Smooth muscle cell (in vitro differentiated cells): ENCODE measurements around the gene BNC2. TPM values are rescaled to one million over a fixed set of nuclear protein-coding genes. Genes with fewer than 3 reads are reported as not detected.

Experiments
- DNase-seq: peaks from one replicate; lab custom pipeline; 2025; ENCODE audit not compliant: unreplicated experiment; lab: John Stamatoyannopoulos, UW
- H2AFZ ChIP-seq: fragments of 200-600 bp; sonication (generic); 2 replicates; pipeline ENCODE4 v1.6.0; 2016; ENCODE audit warnings: antibody characterized with exemption, low read depth, mild to moderate bottlenecking
- H3F3A ChIP-seq: fragments of 200-600 bp; sonication (generic); 2 replicates; pipeline ENCODE4 v1.6.0; 2017; ENCODE audit warnings: antibody characterized with exemption, low read depth
- H3K27ac ChIP-seq: fragments of 200-600 bp; sonication (generic); 2 replicates; pipeline ENCODE4 v1.5.1; 2016; ENCODE audit warnings: low read depth, mild to moderate bottlenecking
- H3K27me3 ChIP-seq: fragments of 200-600 bp; sonication (generic); 2 replicates; pipeline ENCODE4 v1.6.1; 2016; ENCODE audit warnings: low read depth, mild to moderate bottlenecking
- H3K36me3 ChIP-seq: fragments of 200-600 bp; sonication (generic); 2 replicates; pipeline ENCODE4 v1.5.1; 2016; ENCODE audit warnings: low read depth
- H3K4me1 ChIP-seq: fragments of 200-600 bp; sonication (generic); 2 replicates; pipeline ENCODE4 v1.5.1; 2016; ENCODE audit warnings: low read depth
- H3K4me2 ChIP-seq: fragments of 200-600 bp; sonication (generic); 2 replicates; pipeline ENCODE4 v1.6.0; 2016; ENCODE audit warnings: mild to moderate bottlenecking
- H3K4me3 ChIP-seq: fragments of 200-600 bp; sonication (generic); 2 replicates; pipeline ENCODE4 v1.5.1; 2016; ENCODE audit warnings: mild to moderate bottlenecking
- H3K79me2 ChIP-seq: fragments of 200-600 bp; sonication (generic); 2 replicates; pipeline ENCODE4 v1.6.0; 2016; ENCODE audit warnings: low read depth, mild to moderate bottlenecking
- H3K9ac ChIP-seq: fragments of 200-600 bp; sonication (generic); 2 replicates; pipeline ENCODE4 v1.6.0; 2016; ENCODE audit warnings: low read depth
- H3K9me3 ChIP-seq: fragments of 200-600 bp; sonication (generic); replicated peaks from 2 replicates; pipeline ENCODE4 v1.5.1; 2016; ENCODE audit warnings: low read depth
- H4K20me1 ChIP-seq: fragments of 200-600 bp; sonication (generic); 2 replicates; pipeline ENCODE4 v1.6.0; 2016; ENCODE audit warnings: low read depth
- WGBS: methylation state at CpG from one replicate; pipeline ENCODE4 v1.1.7; 2016; ENCODE audit warnings: low lambda C conversion rate; 5-methylcytosine and 5-hydroxymethylcytosine counted together
- polyA plus RNA-seq: library from polyadenylated mRNA; unstranded; fragments of >200 nt; fragmentation: Nextera tagmentation; extraction: Ambion mirVana; gene quantifications from 2 replicates; pipeline ENCODE4 v1.2.1, GENCODE V29; 2016
- total RNA-seq: library from RNA; depleted of rRNA; stranded (reverse); fragments of >200 nt; gene quantifications from 2 replicates; pipeline ENCODE4 v1.2.3, GENCODE V29; 2014
- TF ChIP-seq, protein P1 (sequence below): fragments of 200-600 bp; sonication (generic); IDR thresholded peaks from 2 replicates; pipeline ENCODE4 v1.5.1; 2017; ENCODE audit warnings: borderline replicate concordance, mild to moderate bottlenecking, antibody characterized with exemption; ENCODE audit not compliant: insufficient read depth, poor library complexity, severe bottlenecking

Gene BNC2
- total and polyA plus RNA-seq, 2 experiments from 2014 or later: 11.6 to 13.5 TPM

DNA sequence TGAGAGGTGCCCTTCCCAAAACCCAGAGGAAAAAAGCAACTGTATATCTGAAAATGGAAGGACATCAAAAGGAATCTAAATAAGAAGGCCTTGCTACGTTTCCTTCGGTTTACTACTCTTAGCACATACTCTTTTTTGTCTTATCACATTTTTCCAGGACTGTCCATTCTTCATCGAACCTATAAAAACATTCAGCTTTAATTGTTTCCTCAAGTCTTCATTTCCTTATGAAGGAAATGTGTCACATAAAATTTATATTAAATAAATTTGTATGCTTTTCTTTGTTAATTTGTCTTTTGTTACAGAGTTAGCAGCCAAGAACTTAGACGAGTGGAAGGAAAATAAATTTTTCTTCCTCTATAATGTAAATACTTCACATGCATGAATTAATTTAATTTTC is 255.0 kb downstream of the BNC2 start:
- Histone ChIP-seq H3K27ac (no peak overlapping the region), H3K9ac (no peak overlapping the region), H3K9me3 (no peaks in the 10 kb centered on the region), H4K20me1 (no peaks in the 10 kb centered on the region), H3K27me3 (peaks cover 12% of the 10 kb centered on the region), H3F3A (no peaks in the 10 kb centered on the region), H3K4me2 (no peak overlapping the region), H3K4me1 (peaks cover 11% of the 10 kb centered on the region), H3K36me3 (no peaks in the 10 kb centered on the region), H3K79me2 (no peaks in the 10 kb centered on the region), H2AFZ (no peak overlapping the region), H3K4me3 (no peak overlapping the region)
- no peak for DNase-seq
- TF ChIP-seq, protein P1, sequence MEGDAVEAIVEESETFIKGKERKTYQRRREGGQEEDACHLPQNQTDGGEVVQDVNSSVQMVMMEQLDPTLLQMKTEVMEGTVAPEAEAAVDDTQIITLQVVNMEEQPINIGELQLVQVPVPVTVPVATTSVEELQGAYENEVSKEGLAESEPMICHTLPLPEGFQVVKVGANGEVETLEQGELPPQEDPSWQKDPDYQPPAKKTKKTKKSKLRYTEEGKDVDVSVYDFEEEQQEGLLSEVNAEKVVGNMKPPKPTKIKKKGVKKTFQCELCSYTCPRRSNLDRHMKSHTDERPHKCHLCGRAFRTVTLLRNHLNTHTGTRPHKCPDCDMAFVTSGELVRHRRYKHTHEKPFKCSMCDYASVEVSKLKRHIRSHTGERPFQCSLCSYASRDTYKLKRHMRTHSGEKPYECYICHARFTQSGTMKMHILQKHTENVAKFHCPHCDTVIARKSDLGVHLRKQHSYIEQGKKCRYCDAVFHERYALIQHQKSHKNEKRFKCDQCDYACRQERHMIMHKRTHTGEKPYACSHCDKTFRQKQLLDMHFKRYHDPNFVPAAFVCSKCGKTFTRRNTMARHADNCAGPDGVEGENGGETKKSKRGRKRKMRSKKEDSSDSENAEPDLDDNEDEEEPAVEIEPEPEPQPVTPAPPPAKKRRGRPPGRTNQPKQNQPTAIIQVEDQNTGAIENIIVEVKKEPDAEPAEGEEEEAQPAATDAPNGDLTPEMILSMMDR: no peak
- 96% methylated on average over 4 of the region's 4 CpGs for WGBS

DNA sequence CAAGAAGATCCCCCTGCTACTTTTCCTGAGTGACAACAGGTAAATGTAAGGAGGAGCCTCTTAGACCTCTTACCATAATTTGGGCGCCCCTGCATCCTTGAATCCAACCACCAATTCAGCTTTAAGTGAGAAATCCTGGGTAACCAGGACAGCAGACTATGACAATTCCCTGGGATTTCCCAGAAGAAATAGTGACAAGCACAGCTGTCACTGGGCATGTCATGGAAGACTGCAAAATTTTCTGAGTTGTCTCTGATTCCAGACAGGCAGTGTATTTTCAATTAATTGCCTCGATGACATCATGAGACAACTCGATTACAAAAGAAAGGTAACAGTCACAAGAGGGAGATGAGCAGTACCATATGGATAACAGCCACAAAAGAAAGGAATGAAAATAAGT is 256.9 kb downstream of the BNC2 start:
- H3K36me3 ChIP-seq: no peaks in the 10 kb centered on the region
- H3F3A ChIP-seq: no peaks in the 10 kb centered on the region
- H3K79me2 ChIP-seq: no peaks in the 10 kb centered on the region
- no peak overlapping the region for H3K27ac ChIP-seq
- H2AFZ ChIP-seq: no peak overlapping the region
- peaks cover 4% of the 10 kb centered on the region for H4K20me1 ChIP-seq
- TF ChIP-seq, protein P1: no peak
- no peak overlapping the region for H3K9ac ChIP-seq
- peaks cover 21% of the 10 kb centered on the region for H3K27me3 ChIP-seq
- H3K4me2 ChIP-seq: no peak overlapping the region
- no peak overlapping the region for H3K4me3 ChIP-seq
- H3K4me1 ChIP-seq: no peaks in the 10 kb centered on the region
- H3K9me3 ChIP-seq: no peaks in the 10 kb centered on the region
- WGBS: 64% methylated on average over 3 of the region's 3 CpGs
- no peak for DNase-seq

DNA sequence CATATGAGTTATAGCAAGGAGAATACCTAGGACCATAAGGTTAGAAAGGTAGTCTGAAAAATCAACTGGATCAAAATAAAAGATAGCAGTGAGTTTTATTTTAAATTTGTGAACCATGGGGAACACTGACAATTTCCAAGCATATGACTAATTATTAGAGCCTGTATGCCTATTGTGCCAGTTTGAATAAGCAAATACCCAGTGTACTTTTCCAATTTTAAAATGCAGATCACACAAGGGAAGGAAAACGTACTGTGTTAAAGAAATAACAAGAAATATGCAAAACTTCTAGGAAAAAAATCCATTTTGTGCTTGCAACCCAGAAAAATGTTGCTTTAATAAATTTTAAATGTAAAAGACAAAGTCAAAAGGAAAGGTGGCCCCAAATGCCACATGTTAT is 257.4 kb downstream of the BNC2 start:
- Histone ChIP-seq H3K4me2 (no peak overlapping the region), H3K79me2 (no peaks in the 10 kb centered on the region), H3K4me1 (no peaks in the 10 kb centered on the region), H2AFZ (no peak overlapping the region), H3K9me3 (no peaks in the 10 kb centered on the region), H3K27me3 (peaks cover 21% of the 10 kb centered on the region), H3K36me3 (no peaks in the 10 kb centered on the region), H3F3A (no peaks in the 10 kb centered on the region), H3K9ac (no peak overlapping the region), H3K4me3 (no peak overlapping the region), H3K27ac (no peak overlapping the region), H4K20me1 (peaks cover 4% of the 10 kb centered on the region)
- DNase-seq: no peak
- 87% methylated on average over 1 of the region's 1 CpG for WGBS
- TF ChIP-seq, protein P1: no peak

DNA sequence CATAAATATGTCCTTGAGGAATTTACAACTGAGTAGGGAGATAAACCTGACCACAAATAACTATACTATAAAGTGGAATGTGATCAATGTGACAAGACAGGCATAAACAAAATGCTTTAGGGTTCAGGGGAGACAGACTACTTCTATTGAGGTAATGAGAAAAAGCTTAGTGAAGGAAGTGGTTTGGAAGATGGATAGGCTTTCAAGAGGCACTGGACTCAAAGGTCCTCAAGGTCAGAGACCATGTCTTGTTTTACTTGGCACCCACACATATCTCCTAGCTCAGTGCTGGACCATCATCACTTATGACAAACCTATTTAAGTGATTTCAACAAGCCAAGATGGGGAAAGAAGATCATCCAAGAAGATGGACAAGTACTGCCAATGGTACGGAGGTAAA is 257.8 kb downstream of the BNC2 start:
- 97% methylated on average over 1 of the region's 1 CpG for WGBS
- H3F3A ChIP-seq: no peaks in the 10 kb centered on the region
- no peak overlapping the region for H3K27ac ChIP-seq
- peaks cover 21% of the 10 kb centered on the region for H3K27me3 ChIP-seq
- H3K9ac ChIP-seq: no peak overlapping the region
- no peaks in the 10 kb centered on the region for H3K4me1 ChIP-seq
- H4K20me1 ChIP-seq: peaks cover 4% of the 10 kb centered on the region
- H3K4me2 ChIP-seq: no peak overlapping the region
- H3K36me3 ChIP-seq: no peaks in the 10 kb centered on the region
- no peaks in the 10 kb centered on the region for H3K9me3 ChIP-seq
- H3K79me2 ChIP-seq: no peaks in the 10 kb centered on the region
- DNase-seq: no peak
- TF ChIP-seq, protein P1: no peak
- no peak overlapping the region for H3K4me3 ChIP-seq
- H2AFZ ChIP-seq: no peak overlapping the region
